ENCODE data around the gene SPINDOC.
A peak's percentile ranks its signal among the peaks of the same experiment; 100 is the strongest.
"Not testable (repeated sequence)": the region's sequence is repeated elsewhere in the genome, so short reads cannot be mapped to it uniquely, and the experiment has no call there.

SPINDOC gene

GRCh38 chr11:63813035-63813562 lies at the start of gene SPINDOC:
Gene SPINDOC (plus strand): TSS chr11:63813456. CDS start chr11:63813687, 231 bp downstream.
- peak in 5 of 6 experiments; percentile 25 to 54 (median 39) for DNase-seq

DNA sequence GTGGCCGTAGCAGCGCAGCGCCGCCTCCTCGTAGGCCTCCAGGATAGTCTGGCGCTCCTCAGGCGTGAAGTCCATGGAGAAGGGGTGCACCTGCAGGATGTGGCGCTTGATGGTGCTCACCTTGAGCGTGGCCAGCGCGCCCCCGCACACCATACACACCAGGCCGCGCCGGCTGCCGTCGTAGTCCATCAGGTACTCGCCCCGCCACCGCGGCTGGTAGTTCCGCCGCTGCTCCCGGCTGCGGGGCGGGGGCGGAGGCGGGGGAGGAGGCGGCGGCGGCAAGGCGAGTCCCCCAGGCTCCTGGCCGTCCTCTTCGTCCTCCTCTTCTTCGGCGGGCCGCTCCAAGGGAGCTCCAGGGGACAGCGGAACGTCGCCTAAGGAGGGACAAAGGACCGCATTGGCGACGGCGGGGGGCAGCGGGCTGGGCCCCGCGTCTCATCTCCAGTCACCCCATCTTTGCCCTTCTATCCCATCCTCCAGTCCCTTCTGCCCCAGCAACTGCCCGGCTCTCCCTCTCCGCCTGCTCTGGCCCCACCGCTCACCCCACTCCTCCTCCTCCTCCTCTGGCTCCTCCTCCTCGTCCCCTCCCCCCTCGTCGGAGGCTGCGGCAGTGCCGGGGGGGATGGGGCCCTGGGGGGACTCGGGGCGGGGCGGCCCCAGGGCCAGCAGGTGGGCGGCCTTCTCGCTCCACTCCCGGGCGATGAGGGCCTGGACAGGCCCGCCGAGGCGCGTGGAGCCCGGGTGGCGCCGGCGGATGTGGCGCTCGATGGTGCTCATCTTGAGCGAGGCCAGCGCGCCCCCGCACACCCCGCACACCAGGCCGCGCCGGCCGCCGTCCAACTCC lies 49.5 kb upstream of the SPINDOC start:
- no peak for DNase-seq

GRCh38 chr11:63764340-63764678 lies 48.9 kb upstream of the SPINDOC start:
- DNase-seq = no peak

DNA sequence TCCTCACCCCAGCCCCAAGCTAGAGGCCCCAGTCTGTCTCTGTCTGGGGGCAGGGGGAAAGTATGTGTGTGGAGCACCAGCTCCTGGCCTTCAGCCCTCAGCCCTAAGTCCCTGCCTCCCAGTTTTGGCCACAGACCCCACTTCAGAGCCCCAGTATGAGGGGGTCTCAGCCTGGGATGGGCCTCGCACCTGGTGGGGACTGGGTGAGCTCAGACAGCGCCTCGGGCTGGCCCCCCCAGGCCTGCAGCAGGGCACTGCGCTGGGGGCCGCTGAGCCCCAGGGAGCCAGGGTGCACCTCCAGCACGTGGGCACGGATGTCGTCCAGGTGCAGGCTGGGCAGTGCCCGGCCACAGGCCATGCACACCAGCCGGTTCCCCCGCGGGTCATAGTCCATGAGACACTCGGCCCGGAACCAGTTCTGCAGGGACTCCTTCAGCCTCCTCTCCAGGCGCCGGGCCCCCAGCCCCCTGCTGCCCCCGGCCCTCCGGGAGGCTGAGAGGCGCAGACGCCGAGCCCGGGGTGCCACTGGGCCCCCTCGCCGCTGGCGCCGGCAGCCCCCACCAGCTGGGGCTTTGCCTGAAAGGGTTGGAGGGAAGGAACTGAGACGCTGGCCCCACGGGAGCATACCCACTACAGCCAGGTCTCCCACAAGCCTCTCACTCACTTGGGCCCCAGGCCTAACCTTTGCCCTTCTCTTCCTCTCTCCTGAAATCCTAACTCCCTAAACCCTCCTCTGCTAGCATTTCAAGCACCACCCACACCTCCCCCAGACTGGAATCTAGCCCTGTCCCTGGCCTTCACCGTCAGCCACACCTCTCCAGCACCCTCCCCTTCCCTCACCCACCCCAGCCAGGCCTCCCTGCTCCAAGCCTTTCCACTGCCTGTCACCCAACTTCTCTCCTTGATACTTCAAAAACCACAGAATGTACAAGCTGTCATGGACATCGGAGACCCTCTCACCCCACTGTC lies 48.3 kb upstream of the SPINDOC start:
- no peak for DNase-seq

DNA sequence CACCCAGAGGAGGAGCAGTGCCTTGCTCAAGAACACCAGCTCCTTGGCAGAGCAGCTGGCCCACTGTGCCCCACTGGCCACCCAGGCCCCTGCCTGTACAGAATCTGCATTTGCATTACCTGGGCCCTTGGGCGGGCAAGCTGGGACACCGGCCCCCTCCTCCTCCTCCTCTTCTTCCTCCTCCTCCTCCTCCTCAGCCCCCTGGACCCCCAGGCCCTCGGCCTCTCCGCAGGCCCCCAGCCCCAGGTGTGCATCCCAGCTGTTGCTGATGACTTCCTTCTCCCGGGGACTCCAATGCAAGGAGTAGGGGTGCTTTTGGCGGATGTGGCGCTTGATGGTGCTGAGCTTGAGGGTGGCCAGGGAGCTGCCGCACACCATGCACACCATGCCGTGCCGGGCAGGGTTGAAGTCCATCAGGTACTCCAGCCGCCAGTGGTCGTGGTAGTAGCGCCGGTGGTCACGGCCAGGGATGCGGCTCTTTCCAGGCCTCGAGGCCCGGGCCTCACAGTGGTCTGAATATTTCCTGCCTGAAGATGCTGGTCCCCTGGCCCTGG lies 47.5 kb upstream of the SPINDOC start:
- DNase-seq = no peak

DNA sequence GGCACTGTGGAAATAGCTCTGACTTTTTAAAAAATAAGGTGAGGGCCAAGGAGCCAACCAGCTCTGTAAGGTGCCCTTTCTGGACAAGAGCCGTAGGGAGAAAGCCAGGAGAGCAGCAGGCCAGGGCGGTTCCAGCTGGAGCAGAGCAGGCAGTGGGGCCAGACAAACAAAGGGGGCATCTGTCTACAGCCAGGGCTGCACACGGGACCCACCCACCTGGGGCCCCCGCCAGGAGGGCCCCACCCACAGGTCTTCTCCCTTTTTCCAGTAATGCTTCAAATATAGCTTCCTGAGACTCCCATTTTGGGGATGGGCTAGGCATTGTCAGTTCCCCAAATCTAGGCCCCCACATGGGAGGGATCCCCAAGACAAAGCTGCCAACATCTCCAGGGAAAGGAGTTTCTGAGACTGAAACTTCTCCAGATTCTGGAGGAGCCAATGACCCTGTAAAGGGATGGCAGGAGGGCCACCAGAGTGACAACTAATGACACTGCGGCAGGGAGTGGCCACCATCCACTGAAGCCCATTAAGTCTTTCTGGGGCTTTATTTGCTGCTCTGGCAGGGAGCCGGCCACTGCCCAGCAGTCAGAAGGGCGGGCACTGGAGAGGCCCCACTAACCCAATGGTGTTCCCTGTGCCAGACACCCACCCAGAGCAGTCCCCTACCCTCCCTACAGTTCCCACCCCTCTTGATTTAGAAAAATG lies 46.6 kb upstream of the SPINDOC start:
- DNase-seq = no peak

DNA sequence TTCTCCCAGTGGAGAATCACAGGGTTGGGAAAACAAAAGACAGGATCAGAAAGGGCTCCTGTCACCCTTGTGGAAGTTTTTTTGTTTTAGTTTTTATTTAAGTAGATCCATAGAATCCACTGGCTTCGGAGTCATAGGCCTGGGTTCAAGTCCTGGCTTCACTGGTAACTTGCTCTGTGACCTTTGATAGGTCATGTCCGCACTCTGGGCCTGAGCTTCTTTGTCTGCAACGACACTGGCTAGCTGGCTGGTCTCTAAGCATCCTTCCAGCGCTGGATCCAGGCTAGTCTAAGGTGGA lies 46.0 kb upstream of the SPINDOC start:
- DNase-seq = no peak

DNA sequence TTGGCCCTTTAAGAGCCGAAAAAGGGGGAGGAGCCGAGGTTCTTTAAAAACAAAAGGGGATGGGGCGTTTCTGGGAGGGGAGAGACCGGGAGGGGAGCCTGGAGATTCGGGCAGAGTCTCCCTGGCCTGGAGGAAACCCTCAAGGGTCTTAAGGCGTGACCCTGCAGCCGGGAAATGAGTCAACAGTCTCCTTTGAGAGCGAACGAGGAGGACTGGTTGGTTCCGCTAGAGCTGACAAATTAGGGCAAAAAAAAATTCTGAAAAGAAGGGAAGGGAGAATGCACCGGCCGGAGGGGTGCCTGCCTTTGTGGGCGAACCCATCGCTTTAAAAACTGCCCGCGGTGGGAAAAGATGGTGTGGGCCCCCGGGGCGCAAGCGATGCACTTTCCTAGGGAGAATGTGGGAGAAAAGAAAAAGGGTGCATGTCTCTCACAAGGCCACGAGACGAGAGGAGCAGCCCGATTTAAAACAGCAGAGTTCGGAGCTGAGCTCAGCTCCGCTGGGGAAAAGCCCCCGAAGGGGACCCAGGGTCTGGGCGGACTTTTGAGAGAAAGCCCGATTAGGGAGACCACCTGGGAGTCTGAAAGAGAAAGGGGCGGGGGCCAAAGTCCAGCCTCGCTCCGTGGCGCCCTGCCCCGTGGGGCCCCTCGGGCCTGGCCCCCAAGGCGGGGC lies 45.6 kb upstream of the SPINDOC start:
- DNase-seq = peak in 4 of 6 experiments; percentile 36 to 66 (median 38)

DNA sequence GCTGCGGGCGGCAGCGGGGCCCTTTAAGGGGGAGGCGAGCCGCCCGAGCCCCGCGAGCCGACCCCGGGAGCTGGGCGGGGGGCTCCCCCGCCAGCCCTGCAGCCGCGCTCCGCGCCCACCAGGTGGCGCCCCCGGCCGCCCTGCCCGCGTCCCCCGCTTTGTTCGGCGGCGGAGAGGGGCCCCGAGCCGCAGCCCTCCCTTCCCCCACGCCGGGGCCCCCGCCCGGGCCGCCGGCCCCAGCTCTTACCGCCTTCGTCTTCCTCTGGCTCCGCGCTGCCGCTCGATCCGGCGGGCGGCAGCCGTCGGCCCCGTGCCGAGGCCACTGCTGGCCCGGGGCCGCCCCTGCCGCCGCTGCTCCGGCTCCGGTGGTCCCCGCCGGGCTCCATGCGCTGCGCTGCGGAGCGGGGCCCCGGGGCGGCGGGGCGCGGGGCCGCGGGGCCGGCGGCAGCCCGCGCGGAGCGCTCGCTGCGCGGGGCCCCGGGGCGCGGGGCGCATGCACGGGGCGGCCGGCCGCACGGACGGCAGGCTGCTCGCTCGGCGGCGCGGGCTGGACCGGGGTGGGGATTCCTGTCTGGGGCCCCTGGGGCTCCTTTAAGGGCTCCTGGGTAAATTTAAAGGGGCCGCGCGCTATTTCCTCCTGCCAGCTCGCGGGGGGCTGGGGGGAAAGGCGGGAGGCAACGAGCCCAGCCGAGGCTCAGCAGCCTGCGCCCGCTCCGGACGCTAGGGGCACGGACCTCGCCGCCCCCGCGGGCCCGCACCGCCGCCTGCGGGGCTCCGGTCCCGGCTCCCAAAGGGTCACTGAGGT lies 44.8 kb upstream of the SPINDOC start, which contains the start of gene ZFTA:
Gene ZFTA (minus strand): TSS at position 539 of the 805 bp plus-strand sequence. CDS start 153 bp downstream, at position 386.
- peak in 5 of 6 experiments; percentile 32 to 68 (median 55) for DNase-seq

- DNase-seq = peak in 4 of 6 experiments; percentile 25 to 45 (median 30)
Measured at GRCh38 chr11:63769042-63769713, 44.1 kb upstream of the SPINDOC start.

DNA sequence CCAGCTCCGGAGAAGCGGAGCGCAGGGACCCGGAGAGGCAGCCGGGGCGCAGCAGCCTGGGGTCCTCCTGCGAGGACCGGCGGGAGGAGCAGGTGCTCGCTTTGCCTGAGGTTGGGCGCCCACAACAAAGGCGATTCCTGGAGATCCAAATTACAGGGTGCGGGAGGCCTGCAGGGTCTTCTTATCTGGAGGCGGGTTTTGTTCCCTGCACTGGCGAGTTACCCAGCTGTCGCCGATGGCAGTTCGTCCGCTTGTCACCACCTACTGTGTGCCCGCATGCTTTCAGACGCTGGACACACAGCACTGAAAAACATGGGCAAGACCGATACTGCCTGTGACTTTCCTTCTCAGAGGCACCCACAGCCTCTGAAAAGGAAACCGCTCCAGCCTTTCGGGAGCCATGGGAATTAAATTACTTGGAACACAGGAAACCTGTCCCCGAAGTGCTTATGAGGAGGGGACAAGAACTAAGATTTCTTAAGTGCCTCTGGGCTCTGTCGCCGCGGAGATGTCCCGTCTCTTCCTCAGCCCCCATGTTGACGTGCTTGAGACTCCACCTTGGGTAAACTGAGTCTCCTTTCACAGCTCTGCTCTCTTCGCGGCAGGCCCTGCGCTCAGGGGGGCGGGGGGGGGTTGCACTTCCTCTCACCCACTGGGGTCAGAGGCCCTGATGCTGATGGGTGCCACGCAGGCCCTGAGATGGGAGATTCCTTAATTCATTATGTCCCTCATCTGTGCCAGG lies 43.4 kb upstream of the SPINDOC start:
- no peak for DNase-seq

DNA sequence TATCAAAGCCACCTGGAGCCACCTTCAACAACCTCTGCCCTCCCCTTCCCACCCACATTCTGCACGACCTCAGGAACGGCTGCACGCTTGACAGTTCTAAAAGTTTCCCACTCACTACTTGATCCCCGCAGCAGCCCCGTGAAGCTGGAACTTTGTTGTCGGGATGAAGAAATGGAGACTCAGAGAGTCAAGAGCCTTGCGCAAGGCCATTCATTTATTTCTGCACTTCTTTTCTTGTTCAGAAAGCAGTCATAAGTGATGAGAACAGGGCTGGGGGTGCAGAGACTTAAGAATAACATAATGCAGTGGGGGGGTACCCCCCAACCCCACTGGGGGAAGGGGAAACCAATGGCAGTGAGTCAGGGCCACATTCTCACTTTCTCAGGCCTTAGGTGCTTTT lies 42.5 kb upstream of the SPINDOC start:
- no peak for DNase-seq

GRCh38 chr11:63771741-63772318 lies 41.4 kb upstream of the SPINDOC start:
- DNase-seq = not testable (repeated sequence)

DNA sequence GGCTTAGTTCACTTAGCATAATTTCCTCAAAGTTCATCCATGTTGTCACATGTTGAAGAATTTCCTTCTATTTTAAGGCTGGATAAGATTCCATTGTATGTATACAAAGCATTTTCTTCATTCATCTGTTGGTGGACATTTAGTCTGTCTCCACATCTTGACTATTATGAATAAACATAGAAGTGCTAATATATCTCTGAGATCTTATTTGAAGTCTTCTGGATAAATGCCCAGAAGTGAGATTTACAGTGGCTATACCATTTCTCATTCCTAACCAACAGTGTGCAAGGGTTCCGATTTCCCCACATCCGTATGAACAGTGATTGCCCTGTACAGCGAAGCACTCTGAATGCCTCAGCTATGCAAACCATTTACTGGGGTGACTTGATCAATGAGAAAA lies 38.1 kb upstream of the SPINDOC start:
- DNase-seq = no peak

DNA sequence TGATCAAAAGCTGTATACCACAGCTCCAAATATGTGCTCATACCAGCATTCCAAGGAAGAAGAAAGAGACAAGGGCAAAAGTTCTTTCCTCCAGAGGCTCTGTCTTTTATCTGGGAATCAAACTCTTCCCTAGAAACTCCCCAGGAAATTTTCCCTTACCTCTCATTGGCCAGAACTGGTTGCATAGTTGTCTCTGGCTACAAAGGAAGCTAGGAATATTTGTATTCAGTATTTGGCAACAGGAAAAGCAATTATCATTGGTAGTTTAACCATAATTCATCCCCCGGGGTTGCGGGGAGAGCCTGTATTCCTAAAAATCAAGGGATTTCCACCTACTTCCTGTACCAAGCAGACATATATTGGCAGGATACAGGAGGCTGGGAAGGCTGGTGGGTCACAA lies 34.2 kb upstream of the SPINDOC start:
- DNase-seq = no peak

DNA sequence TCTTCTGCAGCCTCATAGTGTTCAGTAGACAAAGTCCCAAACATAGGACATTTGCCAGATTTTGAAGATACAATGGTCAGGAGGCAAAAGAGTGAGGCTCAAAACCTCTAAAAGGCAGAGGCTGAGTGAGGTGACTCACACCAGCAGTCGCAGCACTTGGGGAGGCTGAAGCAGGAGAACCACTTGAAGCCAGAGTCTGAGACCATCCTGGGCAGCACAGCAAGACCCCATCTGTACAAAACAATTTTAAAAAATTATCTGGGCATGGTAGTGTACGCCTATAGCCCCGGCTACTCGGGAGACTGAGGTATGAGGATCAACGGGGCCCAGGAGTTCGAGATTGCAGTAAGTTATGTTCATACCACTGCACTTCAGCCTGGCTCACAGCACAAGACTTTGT lies 30.5 kb upstream of the SPINDOC start:
- DNase-seq = no peak

DNA sequence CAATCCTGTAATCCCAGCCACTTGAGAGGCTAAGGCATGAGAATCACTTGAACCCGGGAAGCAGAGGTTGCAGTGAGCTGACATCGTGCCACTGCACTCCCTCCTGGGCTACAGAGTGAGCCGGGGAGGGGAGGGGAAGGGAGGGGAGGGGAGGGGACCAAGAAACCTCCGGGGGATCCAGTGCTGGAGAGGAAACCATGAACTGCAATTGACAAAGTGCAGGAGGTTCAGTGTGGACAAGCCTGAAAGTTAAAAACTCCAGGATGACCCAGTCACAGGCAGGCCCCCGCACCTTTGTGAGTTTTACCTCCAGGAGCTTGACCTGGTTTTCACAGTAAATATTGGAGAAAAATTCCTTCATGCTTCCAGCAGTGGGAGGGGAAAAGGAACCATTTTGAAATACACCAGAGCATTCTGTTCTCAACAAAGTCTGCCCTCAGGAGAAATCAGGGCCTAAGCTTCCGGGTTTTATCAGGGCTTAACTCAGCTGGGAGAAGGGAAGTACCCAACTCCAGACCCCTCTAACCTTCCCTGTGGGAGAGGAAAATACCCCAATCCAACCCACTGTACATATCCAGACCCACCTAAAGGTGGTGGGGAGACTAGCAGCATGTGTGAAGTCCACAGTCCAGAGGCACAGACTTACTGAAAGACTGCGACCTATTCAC lies 29.2 kb upstream of the SPINDOC start:
- no peak for DNase-seq

DNA sequence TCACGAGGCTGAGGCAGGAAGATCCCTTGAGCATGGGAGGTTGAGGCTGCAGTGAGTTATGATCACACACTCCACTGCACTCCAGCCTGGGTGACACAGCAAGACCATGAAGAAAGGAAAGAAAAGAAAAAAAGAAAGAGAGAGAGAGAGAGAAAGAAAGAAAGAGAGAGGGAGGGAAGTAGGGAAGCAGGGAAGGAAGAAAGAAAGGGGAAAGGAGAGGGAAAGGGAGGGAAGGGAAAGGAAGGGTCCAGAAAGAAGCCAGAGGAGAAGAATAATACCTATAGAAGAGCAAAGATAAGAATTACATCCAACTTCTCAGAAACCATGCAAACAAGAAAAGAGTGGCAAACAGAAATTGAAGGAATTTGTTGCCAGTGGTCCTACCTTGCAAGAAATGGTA lies 27.4 kb upstream of the SPINDOC start:
- DNase-seq = no peak
